ENCODE results near the gene PIK3CB. TPM values are rescaled to one million over a fixed set of nuclear protein-coding genes. Genes with fewer than 3 reads are reported as not detected.

PIK3CB gene
- total RNA-seq, result 11.8 and 14.4 TPM in 2 replicates
- long read RNA-seq, partial matches to known transcripts, result 2 of 2 reads
- long read RNA-seq, other reads (novel, unspliced or antisense), result 0 of 2 reads

DNA sequence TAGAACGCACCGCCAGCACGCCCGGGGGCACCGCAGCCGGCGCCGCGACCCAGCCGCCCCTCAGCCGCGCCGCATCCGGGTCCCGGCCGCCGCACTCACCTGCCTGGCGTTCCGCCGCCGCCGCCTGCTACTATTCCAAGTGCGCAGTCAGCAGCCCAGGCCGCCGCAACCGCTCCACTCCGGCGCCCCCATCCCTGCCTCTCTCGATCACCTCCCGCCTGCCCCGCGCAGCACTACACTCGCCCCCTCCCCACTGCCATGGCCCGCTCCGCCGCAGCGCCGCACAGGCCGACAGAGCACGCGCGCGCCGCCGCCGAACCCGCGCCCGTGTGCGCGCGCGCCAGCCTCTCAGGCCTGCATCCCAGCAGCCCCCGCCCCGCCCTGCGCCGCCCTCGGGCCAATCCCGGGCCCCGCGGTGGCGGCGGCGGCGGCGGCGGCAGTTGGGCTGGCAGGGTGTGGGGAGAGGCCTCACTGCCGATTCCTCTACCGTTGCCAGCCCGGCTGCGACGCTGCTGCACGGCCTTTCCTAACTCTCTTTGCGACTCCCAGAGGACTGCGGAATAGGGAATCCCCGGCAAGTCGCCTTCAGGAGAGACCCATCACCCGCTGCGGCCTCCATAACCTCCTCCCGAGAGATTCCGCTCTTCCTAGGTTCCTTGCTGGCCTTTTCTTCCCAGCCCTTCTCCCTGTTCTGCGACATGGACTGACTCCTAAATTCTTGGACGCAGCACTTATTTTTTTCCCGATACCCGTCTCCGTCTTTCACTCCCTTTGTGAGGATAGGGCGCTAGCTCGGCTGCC lies at the start of gene PIK3CB:
Gene PIK3CB (minus strand): TSS at position 333 of the 801 bp plus-strand sequence. CDS start 75,585 bp downstream, outside the sequence.
- peak within 1 kb of the TSS; percentile 97 for H3K27ac Mint-ChIP-seq (ENCODE audit: unreplicated experiment)
- TF ChIP-seq, protein P1, sequence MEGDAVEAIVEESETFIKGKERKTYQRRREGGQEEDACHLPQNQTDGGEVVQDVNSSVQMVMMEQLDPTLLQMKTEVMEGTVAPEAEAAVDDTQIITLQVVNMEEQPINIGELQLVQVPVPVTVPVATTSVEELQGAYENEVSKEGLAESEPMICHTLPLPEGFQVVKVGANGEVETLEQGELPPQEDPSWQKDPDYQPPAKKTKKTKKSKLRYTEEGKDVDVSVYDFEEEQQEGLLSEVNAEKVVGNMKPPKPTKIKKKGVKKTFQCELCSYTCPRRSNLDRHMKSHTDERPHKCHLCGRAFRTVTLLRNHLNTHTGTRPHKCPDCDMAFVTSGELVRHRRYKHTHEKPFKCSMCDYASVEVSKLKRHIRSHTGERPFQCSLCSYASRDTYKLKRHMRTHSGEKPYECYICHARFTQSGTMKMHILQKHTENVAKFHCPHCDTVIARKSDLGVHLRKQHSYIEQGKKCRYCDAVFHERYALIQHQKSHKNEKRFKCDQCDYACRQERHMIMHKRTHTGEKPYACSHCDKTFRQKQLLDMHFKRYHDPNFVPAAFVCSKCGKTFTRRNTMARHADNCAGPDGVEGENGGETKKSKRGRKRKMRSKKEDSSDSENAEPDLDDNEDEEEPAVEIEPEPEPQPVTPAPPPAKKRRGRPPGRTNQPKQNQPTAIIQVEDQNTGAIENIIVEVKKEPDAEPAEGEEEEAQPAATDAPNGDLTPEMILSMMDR (conservative IDR thresholded peaks at IDR 0.05), result no peak
- no peaks in the 10 kb centered on the region for H3K27me3 Mint-ChIP-seq (ENCODE audit: low read depth)
- peaks cover 4% of the 10 kb centered on the region for H3K36me3 Mint-ChIP-seq (ENCODE audit: low read depth)
- peak; percentile 80 for DNase-seq (ENCODE audit: low read depth, low spot score)
- peak within 1 kb of the TSS; percentile 91 for H3K4me3 Mint-ChIP-seq
- no peaks in the 10 kb centered on the region for H3K9me3 Mint-ChIP-seq
- peaks cover 14% of the 10 kb centered on the region for H3K4me1 Mint-ChIP-seq

GRCh38 chr3:138881233-138881632 lies 46.5 kb upstream of the PIK3CB start:
- Mint-ChIP-seq H3K27ac (ENCODE audit: unreplicated experiment) (no peak overlapping the region), H3K4me3 (no peak overlapping the region), H3K4me1 (no peaks in the 10 kb centered on the region), H3K36me3 (ENCODE audit: low read depth) (no peaks in the 10 kb centered on the region), H3K27me3 (ENCODE audit: low read depth) (no peaks in the 10 kb centered on the region), H3K9me3 (no peaks in the 10 kb centered on the region)
- no peak for DNase-seq (ENCODE audit: low read depth, low spot score)
- TF ChIP-seq, protein P1 (conservative IDR thresholded peaks at IDR 0.05), result no peak

DNA sequence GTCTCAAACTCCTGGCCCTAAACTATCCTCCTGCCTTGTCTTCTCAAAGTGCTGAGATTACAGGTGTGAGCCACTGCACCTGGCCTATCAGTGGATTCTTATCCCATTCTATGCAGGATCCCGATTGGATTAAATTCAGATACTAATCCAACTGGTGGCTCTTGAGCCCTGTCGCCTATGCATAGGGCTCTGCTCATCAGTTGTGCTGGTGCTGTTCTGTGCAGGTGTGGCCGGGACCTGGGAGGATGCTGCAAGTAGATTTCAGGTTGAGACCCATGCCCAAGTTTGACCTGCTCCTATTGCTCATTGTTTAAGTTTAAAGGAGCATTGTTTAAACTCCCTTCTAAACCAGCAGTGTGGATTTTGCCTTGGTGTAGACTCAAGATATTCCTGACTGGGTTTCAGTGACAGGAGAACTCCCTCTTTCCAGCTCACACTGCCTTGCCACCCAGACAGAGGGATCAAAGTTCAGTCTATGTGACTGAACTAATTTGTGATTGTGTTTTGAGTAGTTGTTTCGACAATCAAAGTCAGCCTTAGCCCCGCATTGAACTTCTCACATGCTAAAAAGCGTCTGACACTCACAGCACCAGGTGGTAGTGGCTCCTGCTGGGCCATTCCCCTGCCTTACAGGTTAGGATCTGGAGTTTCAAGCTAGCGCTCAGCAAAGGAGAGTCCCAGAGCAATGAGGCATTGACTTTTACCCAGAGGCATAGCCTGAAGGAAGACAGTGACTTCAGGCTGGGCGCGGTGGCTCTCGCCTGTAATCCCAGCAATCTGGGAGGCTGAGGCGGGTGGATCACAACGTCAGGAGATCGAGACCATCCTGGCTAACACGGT lies 45.0 kb upstream of the PIK3CB start:
- TF ChIP-seq, protein P1 (conservative IDR thresholded peaks at IDR 0.05), result no peak
- Mint-ChIP-seq H3K27ac (ENCODE audit: unreplicated experiment) (no peak overlapping the region), H3K4me1 (no peaks in the 10 kb centered on the region), H3K27me3 (ENCODE audit: low read depth) (no peaks in the 10 kb centered on the region), H3K9me3 (peaks cover 4% of the 10 kb centered on the region), H3K4me3 (no peak overlapping the region), H3K36me3 (ENCODE audit: low read depth) (no peaks in the 10 kb centered on the region)
- DNase-seq (ENCODE audit: low read depth, low spot score), result no peak

GRCh38 chr3:138877226-138877625 lies 42.5 kb upstream of the PIK3CB start:
- TF ChIP-seq, protein P1 (conservative IDR thresholded peaks at IDR 0.05), result no peak
- peaks cover 4% of the 10 kb centered on the region for H3K9me3 Mint-ChIP-seq
- no peak for DNase-seq (ENCODE audit: low read depth, low spot score)
- H3K27me3 Mint-ChIP-seq (ENCODE audit: low read depth), result no peaks in the 10 kb centered on the region
- H3K4me1 Mint-ChIP-seq, result no peaks in the 10 kb centered on the region
- no peak overlapping the region for H3K27ac Mint-ChIP-seq (ENCODE audit: unreplicated experiment)
- H3K36me3 Mint-ChIP-seq (ENCODE audit: low read depth), result no peaks in the 10 kb centered on the region
- no peak overlapping the region for H3K4me3 Mint-ChIP-seq

GRCh38 chr3:138875754-138876664 lies 41.3 kb upstream of the PIK3CB start:
- no peaks in the 10 kb centered on the region for H3K36me3 Mint-ChIP-seq (ENCODE audit: low read depth)
- H3K4me3 Mint-ChIP-seq, result no peak overlapping the region
- H3K27ac Mint-ChIP-seq (ENCODE audit: unreplicated experiment), result no peak overlapping the region
- no peak for DNase-seq (ENCODE audit: low read depth, low spot score)
- H3K4me1 Mint-ChIP-seq, result no peaks in the 10 kb centered on the region
- H3K27me3 Mint-ChIP-seq (ENCODE audit: low read depth), result no peaks in the 10 kb centered on the region
- peaks cover 4% of the 10 kb centered on the region for H3K9me3 Mint-ChIP-seq
- TF ChIP-seq, protein P1 (conservative IDR thresholded peaks at IDR 0.05), result no peak

Measured in neural crest cell (in vitro differentiated cells).